H9 (cell line): ENCODE data around the gene TRABD2B. TPM values are rescaled to one million over a fixed set of nuclear protein-coding genes. Genes with fewer than 3 reads are reported as not detected.

Experiments
- DNase-seq: peaks from one replicate; pipeline ENCODE4 v3.0.0-alpha.2; 2017
- H2AFZ ChIP-seq: one replicate; pipeline ENCODE4 v1.6.1; 2013; ENCODE audit warnings: mild to moderate bottlenecking, low read length, control low read depth, moderate library complexity
- H2AK5ac ChIP-seq: 2 replicates; pipeline ENCODE4 v1.6.1; 2013; ENCODE audit warnings: low read length, control low read depth, mixed read lengths; ENCODE audit not compliant: insufficient read length
- H2BK120ac ChIP-seq: one replicate; pipeline ENCODE4 v1.6.1; 2013; ENCODE audit warnings: low read depth, mild to moderate bottlenecking, low read length, control low read depth, inconsistent platforms; ENCODE audit not compliant: poor library complexity, severe bottlenecking
- H2BK12ac ChIP-seq: 2 replicates; pipeline ENCODE4 v1.6.1; 2013; ENCODE audit warnings: low read length, control low read depth, mixed read lengths, low read depth; ENCODE audit not compliant: insufficient read length
- H2BK15ac ChIP-seq: 2 replicates; pipeline ENCODE4 v1.6.1; 2013; ENCODE audit warnings: low read depth, low read length, control low read depth
- H2BK20ac ChIP-seq: one replicate; pipeline ENCODE4 v1.6.1; 2013; ENCODE audit warnings: low read depth, mild to moderate bottlenecking, low read length, control low read depth, inconsistent platforms; ENCODE audit not compliant: poor library complexity, severe bottlenecking
- H2BK5ac ChIP-seq: 2 replicates; pipeline ENCODE4 v1.6.1; 2013; ENCODE audit warnings: low read length, control low read depth, mixed read lengths; ENCODE audit not compliant: insufficient read length
- H3K14ac ChIP-seq: 2 replicates; pipeline ENCODE4 v1.6.1; 2013; ENCODE audit warnings: low read length, control low read depth; ENCODE audit not compliant: insufficient read depth
- H3K18ac ChIP-seq: 2 replicates; pipeline ENCODE4 v1.6.1; 2013; ENCODE audit warnings: low read depth, mild to moderate bottlenecking, mixed read lengths, low read length, control low read depth; ENCODE audit not compliant: insufficient read length
- H3K23ac ChIP-seq: 2 replicates; pipeline ENCODE4 v1.6.1; 2013; ENCODE audit warnings: low read length, control low read depth, mixed read lengths, low read depth; ENCODE audit not compliant: insufficient read length
- H3K23me2 ChIP-seq: 2 replicates; pipeline ENCODE4 v1.6.1; 2013; ENCODE audit warnings: low read depth, mild to moderate bottlenecking, mixed read lengths, low read length, control low read depth; ENCODE audit not compliant: insufficient read length, poor library complexity, severe bottlenecking
- H3K27ac ChIP-seq: 2 replicates; pipeline ENCODE4 v1.5.1; 2013; ENCODE audit warnings: low read length, control low read depth, mixed read lengths, low read depth; ENCODE audit not compliant: insufficient read length
- H3K27me3 ChIP-seq: 2 replicates; pipeline ENCODE4 v1.6.1; 2013; ENCODE audit warnings: low read length, control low read depth, inconsistent platforms; ENCODE audit not compliant: insufficient read depth
- H3K4ac ChIP-seq: 2 replicates; pipeline ENCODE4 v1.6.1; 2013; ENCODE audit warnings: low read depth, mild to moderate bottlenecking, control low read depth, inconsistent platforms, low read length, moderate library complexity
- H3K4me1 ChIP-seq: 2 replicates; pipeline ENCODE4 v1.6.1; 2013; ENCODE audit warnings: low read length, control low read depth, inconsistent platforms; ENCODE audit not compliant: insufficient read depth
- H3K4me2 ChIP-seq: 2 replicates; pipeline ENCODE4 v1.6.1; 2013; ENCODE audit warnings: low read length, control low read depth, mixed read lengths; ENCODE audit not compliant: insufficient read length, insufficient read depth
- H3K56ac ChIP-seq: 2 replicates; pipeline ENCODE4 v1.6.1; 2013; ENCODE audit warnings: low read depth, mild to moderate bottlenecking, mixed read lengths, low read length, control low read depth; ENCODE audit not compliant: insufficient read length
- H3K79me1 ChIP-seq: 2 replicates; pipeline ENCODE4 v1.6.1; 2013; ENCODE audit warnings: low read depth, mild to moderate bottlenecking, moderate library complexity, low read length, control low read depth, inconsistent platforms; ENCODE audit not compliant: insufficient read depth, poor library complexity, severe bottlenecking
- H3K79me2 ChIP-seq: 2 replicates; pipeline ENCODE4 v1.6.1; 2013; ENCODE audit warnings: low read length, control low read depth, inconsistent platforms; ENCODE audit not compliant: insufficient read depth
- H3K9ac ChIP-seq: 2 replicates; pipeline ENCODE4 v1.6.1; 2013; ENCODE audit warnings: low read length, control low read depth, mixed read lengths; ENCODE audit not compliant: insufficient read length; ENCODE audit errors: extremely low read depth
- H3K9me3 ChIP-seq: one replicate; pipeline ENCODE4 v1.6.1; 2013; ENCODE audit warnings: low read depth, low read length, inconsistent platforms; ENCODE audit not compliant: control insufficient read depth
- H3T11ph ChIP-seq: one replicate; pipeline ENCODE4 v1.6.1; 2013; ENCODE audit warnings: mild to moderate bottlenecking, low read length, control low read depth, inconsistent platforms
- H4K20me1 ChIP-seq: one replicate; pipeline ENCODE4 v1.6.1; 2013; ENCODE audit not compliant: control insufficient read depth, insufficient read length, insufficient read depth
- H4K5ac ChIP-seq: 2 replicates; pipeline ENCODE4 v1.6.1; 2013; ENCODE audit warnings: low read depth, mild to moderate bottlenecking, mixed read lengths, low read length, control low read depth; ENCODE audit not compliant: insufficient read length
- H4K8ac ChIP-seq: replicated peaks from 2 replicates; pipeline ENCODE4 v1.6.1; 2013; ENCODE audit warnings: low read length, control low read depth, mixed read lengths, low read depth; ENCODE audit not compliant: insufficient read length
- H4K91ac ChIP-seq: 2 replicates; pipeline ENCODE4 v1.6.1; 2013; ENCODE audit warnings: low read depth, mild to moderate bottlenecking, moderate library complexity, mixed read lengths, low read length, control low read depth; ENCODE audit not compliant: insufficient read length
- H3K27ac Mint-ChIP-seq, 3 experiments: 2 replicates in 2 of 3; 3 replicates in 1 of 3; pipeline ENCODE4 v1.8.0; 2020 to 2021; ENCODE audit warnings: mixed read lengths in 3 of 3, mild to moderate bottlenecking in 1 of 3, moderate library complexity in 1 of 3
- H3K27me3 Mint-ChIP-seq: 2 replicates; pipeline ENCODE4 v1.8.0; 2021; ENCODE audit warnings: low read depth, mild to moderate bottlenecking, moderate library complexity, mixed read lengths
- H3K36me3 Mint-ChIP-seq, 3 experiments: 2 replicates in 2 of 3; 3 replicates in 1 of 3; pipeline ENCODE4 v1.8.0; 2020 to 2021; ENCODE audit warnings: low read depth in 3 of 3, mixed read lengths in 3 of 3; ENCODE audit not compliant: insufficient read depth in 1 of 3
- H3K4me1 Mint-ChIP-seq, 2 experiments: 2 replicates each; pipeline ENCODE4 v1.8.0; 2020; ENCODE audit warnings: mixed read lengths in 2 of 2
- H3K4me3 Mint-ChIP-seq, 2 experiments: 2 replicates in 1 of 2; 3 replicates in 1 of 2; pipeline ENCODE4 v1.8.0; 2020 to 2021; ENCODE audit warnings: mild to moderate bottlenecking in 2 of 2, mixed read lengths in 2 of 2, moderate library complexity in 1 of 2
- H3K9me3 Mint-ChIP-seq, 2 experiments: 2 replicates in 1 of 2; 3 replicates in 1 of 2; pipeline ENCODE4 v1.8.0; 2020; ENCODE audit warnings: mild to moderate bottlenecking in 2 of 2, mixed read lengths in 2 of 2, moderate library complexity in 1 of 2
- CTCF ChIP-seq: fragments of 200-600 bp; sonication (generic); conservative IDR thresholded peaks from 3 replicates; pipeline ENCODE4 v1.8.0; 2021; ENCODE audit warnings: antibody characterized with exemption, mild to moderate bottlenecking
- WGBS: extraction: QIAGEN DNeasy Blood & Tissue Kit; methylation state at CpG from one replicate; pipeline ENCODE4 v1.1.7; 2013; ENCODE audit warnings: missing lambda C conversion rate, low lambda C conversion rate, mixed read lengths; ENCODE audit not compliant: insufficient read length; ENCODE audit errors: extremely low coverage; 5-methylcytosine and 5-hydroxymethylcytosine counted together
- total RNA-seq: library from RNA; stranded (reverse); gene quantifications from 2 replicates; pipeline ENCODE4 v1.2.1, GENCODE V29; 2021

The TRABD2B gene
- total RNA-seq, 1 experiment from 2014 or later = 2.3 TPM

- H3K9me3 ChIP-seq = no peaks in the 10 kb centered on the region
- H3K14ac ChIP-seq = no peak overlapping the region
- no CpG with 5 or more reads among the region's 16 CpGs for WGBS
- H4K91ac ChIP-seq = no peak overlapping the region
- H3K79me2 ChIP-seq = no peaks in the 10 kb centered on the region
- H2BK15ac ChIP-seq = no peak overlapping the region
- H3K23me2 ChIP-seq = peaks cover 20% of the 10 kb centered on the region
- no peaks in the 10 kb centered on the region for H3K79me1 ChIP-seq
- no peak overlapping the region for H2BK5ac ChIP-seq
- no peak overlapping the region for H4K5ac ChIP-seq
- H3K27me3 ChIP-seq = peaks cover 41% of the 10 kb centered on the region
- peak overlapping the region in 1 of 2 experiments; percentile 4; a peak in 1 of 5 replicates for H3K4me3 Mint-ChIP-seq
- H3K23ac ChIP-seq = no peak overlapping the region
- no peak overlapping the region for H3K9ac ChIP-seq
- no peak overlapping the region for H2BK120ac ChIP-seq
- no peak for DNase-seq
- no peak overlapping the region for H2BK20ac ChIP-seq
- no peak overlapping the region for H2AK5ac ChIP-seq
- peaks cover 100% of the 10 kb centered on the region for H3K27me3 Mint-ChIP-seq
- no peak overlapping the region for H3K4ac ChIP-seq
- no peak overlapping the region for H2BK12ac ChIP-seq
- H3K36me3 Mint-ChIP-seq = no peaks in the 10 kb centered on the region; a peak in 1 of 7 replicates
- H3T11ph ChIP-seq = no peak overlapping the region
- no peak overlapping the region for H3K56ac ChIP-seq
- no peaks in the 10 kb centered on the region for H3K4me1 ChIP-seq
- H4K20me1 ChIP-seq = no peaks in the 10 kb centered on the region
- H3K27ac ChIP-seq = no peak overlapping the region
- H3K9me3 Mint-ChIP-seq = no peaks in the 10 kb centered on the region
- no peak overlapping the region for H2AFZ ChIP-seq
- no peak for TF ChIP-seq CTCF
- H3K18ac ChIP-seq = no peak overlapping the region
- peak overlapping the region in 1 of 3 experiments; percentile 53; a peak in 1 of 7 replicates for H3K27ac Mint-ChIP-seq
- H3K4me2 ChIP-seq = no peak overlapping the region
- H3K4me1 Mint-ChIP-seq = peaks cover 24 to 42% of the 10 kb centered on the region in 2 experiments
- H4K8ac ChIP-seq = no peak overlapping the region
These were observed 284.4 kb downstream of the TRABD2B start for GRCh38 chr1:47712596-47713299.
